HTR-8/SVneo (cell line): ENCODE measurements around the gene SF3B2.
"Not testable (repeated sequence)": the region's sequence is repeated elsewhere in the genome, so short reads cannot be mapped to it uniquely, and the experiment has no call there.

Source experiments
- DNase-seq: peaks from one replicate; pipeline ENCODE4 v3.0.0; 2011; ENCODE audit warnings: low spot score, mixed read lengths; ENCODE audit not compliant: insufficient read length
- FAIRE-seq: peaks from 2 replicates; lab custom pipeline; 2011; peaks lifted over from hg19 to GRCh38; lab: Jason Lieb, UNC

Gene SF3B2

GRCh38 chr11:66070604-66071380 lies 18.6 kb downstream of the SF3B2 start:
- DNase-seq (no peak), FAIRE-seq (peak; percentile 16)

- FAIRE-seq (no peak), DNase-seq (no peak)
Measured at GRCh38 chr11:66071381-66071801, 19.2 kb downstream of the SF3B2 start.

GRCh38 chr11:66072081-66072480 lies 19.9 kb downstream of the SF3B2 start:
- FAIRE-seq (no peak), DNase-seq (no peak)

- FAIRE-seq: no peak
- DNase-seq: no peak
Measured at GRCh38 chr11:66072518-66072917, 20.4 kb downstream of the SF3B2 start.

- FAIRE-seq: no peak
- no peak for DNase-seq
Measured at GRCh38 chr11:66073669-66074068, 21.5 kb downstream of the SF3B2 start.

- FAIRE-seq (no peak), DNase-seq (no peak)
Measured at GRCh38 chr11:66075273-66075672, 23.1 kb downstream of the SF3B2 start.

- DNase-seq (no peak), FAIRE-seq (no peak)
Measured at GRCh38 chr11:66076561-66076960, 24.4 kb downstream of the SF3B2 start.

- FAIRE-seq (no peak), DNase-seq (no peak)
Measured at GRCh38 chr11:66077927-66078326, 25.8 kb downstream of the SF3B2 start.

GRCh38 chr11:66078949-66079348 lies 26.8 kb downstream of the SF3B2 start:
- not testable (repeated sequence) for DNase-seq, FAIRE-seq

GRCh38 chr11:66080055-66080817 lies 28.1 kb downstream of the SF3B2 start:
- DNase-seq (peak; percentile 80), FAIRE-seq (peak; percentile 33)

- no peak for DNase-seq
- peak; percentile 23 for FAIRE-seq
Measured at GRCh38 chr11:66081505-66081904, 29.3 kb downstream of the SF3B2 start.

GRCh38 chr11:66082946-66083698 lies 31.0 kb downstream of the SF3B2 start:
- DNase-seq (no peak), FAIRE-seq (no peak)

- DNase-seq (no peak), FAIRE-seq (no peak)
Measured at GRCh38 chr11:66083767-66084166, 31.6 kb downstream of the SF3B2 start.

GRCh38 chr11:66084821-66085475 lies 32.8 kb downstream of the SF3B2 start:
- FAIRE-seq: no peak

GRCh38 chr11:66087148-66087908 lies 35.2 kb downstream of the SF3B2 start:
- no peak for DNase-seq
- peak; percentile 96 for FAIRE-seq

More at GRCh38 chr11:66084821-66085475, 32.8 kb downstream of the SF3B2 start:
- DNase-seq: no peak

- FAIRE-seq: peak; percentile 4
- DNase-seq: no peak
Measured at GRCh38 chr11:66089067-66089466, 36.9 kb downstream of the SF3B2 start.

- FAIRE-seq (peak; percentile 74), DNase-seq (no peak)
Measured at GRCh38 chr11:66090288-66090687, 38.1 kb downstream of the SF3B2 start.

- FAIRE-seq, DNase-seq: not testable (repeated sequence)
Measured at GRCh38 chr11:66092125-66092524, 40.0 kb downstream of the SF3B2 start.

- not testable (repeated sequence) for DNase-seq
Measured at GRCh38 chr11:66099746-66100145, 47.6 kb downstream of the SF3B2 start.

More at GRCh38 chr11:66099746-66100145, 47.6 kb downstream of the SF3B2 start:
- not testable (repeated sequence) for FAIRE-seq
